Inferior parietal cortex (tissue), 1 donor: Measurements from ENCODE around the gene ATXN7L3.
"Not testable (repeated sequence)": the region's sequence is repeated elsewhere in the genome, so short reads cannot be mapped to it uniquely, and the experiment has no call there.

Experiments used
- DNase-seq: peaks from one replicate; pipeline ENCODE4 v3.0.0-alpha.2; 2016; ENCODE audit errors: extremely low spot score

ATXN7L3 gene

DNA sequence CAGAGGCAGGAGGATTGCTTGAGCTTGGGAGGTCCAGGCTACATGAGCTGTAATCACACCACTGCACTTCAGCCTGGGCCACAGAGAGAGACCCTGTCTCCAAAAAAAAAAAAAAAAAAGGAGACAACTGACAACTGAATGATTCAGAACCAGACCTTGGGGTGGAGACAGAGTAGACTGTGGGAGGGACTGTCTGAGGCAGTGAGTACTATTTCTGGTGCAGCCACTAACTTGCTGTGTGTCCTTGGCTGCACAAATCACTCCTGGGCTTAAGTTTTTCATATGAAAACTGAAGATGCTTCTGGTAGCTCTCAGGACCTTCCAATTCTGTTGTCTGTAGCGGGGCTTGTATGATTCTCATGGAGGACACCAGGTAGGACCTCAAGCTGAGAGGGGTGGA is 23.4 kb downstream of the ATXN7L3 start:
- no peak for DNase-seq

DNA sequence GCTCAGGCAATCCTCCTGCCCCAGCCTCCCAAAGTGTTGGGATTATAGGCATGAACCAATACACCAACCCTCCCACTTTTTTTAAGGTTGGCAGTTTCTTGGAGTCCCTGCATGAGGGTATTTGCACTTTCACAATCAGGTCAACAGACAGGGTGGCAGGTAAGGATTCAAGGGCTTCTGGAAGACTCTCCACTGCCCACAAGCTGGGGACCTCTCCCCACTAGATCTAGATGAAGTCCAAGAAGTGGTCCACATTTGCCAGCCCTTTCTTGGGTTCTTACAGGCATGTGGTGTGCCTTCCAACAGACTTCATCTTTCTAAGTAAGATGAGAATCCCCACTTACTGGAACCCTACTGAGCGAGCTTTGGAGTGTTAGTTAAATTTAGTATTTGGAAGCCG is 25.3 kb downstream of the ATXN7L3 start:
- no peak for DNase-seq

DNA sequence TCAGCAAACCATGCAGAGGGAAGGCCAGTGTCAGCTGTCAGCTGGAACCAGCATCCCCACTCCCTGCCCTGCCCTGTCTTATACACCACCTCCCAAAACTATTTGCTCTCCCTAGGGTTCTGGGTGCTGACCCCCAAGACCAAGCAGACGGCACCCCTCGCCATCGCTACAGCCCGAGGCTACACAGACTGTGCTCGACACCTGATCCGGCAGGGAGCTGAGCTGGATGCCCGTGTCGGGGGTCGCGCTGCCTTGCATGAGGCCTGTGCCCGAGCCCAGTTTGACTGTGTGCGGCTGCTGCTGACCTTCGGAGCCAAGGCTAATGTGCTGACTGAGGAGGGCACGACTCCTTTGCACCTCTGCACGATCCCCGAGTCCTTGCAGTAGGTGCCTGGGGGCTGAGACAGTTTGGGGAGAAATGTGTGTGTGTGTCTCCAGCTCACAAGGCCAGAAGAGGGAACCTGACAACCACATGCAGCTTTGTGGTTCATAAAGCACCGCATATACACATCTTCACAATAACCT is 27.7 kb downstream of the ATXN7L3 start:
- no peak for DNase-seq

DNA sequence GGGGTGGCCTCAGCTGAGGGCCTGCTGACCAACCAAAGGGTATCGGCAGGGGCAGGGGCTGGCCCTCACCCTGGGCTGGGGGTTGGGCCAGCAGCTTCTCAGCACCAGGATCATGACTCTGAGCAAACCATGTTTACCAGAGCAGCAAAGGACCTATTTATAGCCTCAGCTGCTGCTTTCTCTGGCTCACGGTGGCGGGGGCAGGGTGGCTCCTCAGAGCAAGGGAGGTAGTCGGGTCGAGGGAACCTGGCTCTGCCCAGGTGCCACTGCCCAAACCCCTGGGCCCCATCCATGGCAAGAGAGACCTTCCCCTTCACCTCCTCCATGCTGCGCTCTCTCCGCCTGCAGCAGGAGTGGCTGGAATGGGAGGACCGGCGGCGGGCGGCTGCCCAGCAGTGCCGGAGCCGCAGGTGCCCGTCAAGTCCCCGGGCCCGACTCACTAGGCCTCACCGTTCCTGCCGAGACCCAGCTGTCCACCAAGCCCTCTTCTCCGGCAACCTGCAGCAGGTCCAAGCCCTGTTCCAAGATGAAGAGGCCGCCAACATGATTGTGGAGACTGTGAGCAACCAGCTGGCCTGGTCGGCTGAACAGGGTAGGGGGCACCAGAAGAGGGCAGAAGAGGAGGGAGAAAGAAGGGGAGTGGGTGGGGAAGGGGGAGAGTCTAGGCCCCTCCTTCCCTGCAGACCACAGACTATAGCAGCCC is 29.0 kb downstream of the ATXN7L3 start, which contains the start of gene ASB16:
Gene ASB16 (plus strand): TSS at position 206 of the 703 bp plus-strand sequence. CDS start 86 bp downstream, at position 292.
- no peak for DNase-seq

DNA sequence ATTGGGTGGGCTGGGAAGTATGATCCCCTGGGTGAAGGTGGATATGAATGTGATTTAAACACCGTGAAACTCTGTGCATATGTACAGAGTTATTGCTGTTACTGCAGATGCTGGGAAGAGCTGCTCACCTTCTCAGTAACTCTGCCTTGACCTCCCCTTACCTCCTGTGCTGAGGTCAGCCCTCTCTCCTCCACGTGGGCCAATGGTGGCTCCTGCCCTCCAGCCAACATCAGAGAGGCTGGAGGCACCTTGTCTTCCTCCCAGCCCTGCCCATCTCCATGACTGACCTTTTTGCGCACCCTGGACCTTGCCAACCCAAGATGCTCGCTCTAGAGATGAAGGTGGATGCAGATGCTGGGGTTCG is 29.6 kb downstream of the ATXN7L3 start:
- no peak for DNase-seq

DNA sequence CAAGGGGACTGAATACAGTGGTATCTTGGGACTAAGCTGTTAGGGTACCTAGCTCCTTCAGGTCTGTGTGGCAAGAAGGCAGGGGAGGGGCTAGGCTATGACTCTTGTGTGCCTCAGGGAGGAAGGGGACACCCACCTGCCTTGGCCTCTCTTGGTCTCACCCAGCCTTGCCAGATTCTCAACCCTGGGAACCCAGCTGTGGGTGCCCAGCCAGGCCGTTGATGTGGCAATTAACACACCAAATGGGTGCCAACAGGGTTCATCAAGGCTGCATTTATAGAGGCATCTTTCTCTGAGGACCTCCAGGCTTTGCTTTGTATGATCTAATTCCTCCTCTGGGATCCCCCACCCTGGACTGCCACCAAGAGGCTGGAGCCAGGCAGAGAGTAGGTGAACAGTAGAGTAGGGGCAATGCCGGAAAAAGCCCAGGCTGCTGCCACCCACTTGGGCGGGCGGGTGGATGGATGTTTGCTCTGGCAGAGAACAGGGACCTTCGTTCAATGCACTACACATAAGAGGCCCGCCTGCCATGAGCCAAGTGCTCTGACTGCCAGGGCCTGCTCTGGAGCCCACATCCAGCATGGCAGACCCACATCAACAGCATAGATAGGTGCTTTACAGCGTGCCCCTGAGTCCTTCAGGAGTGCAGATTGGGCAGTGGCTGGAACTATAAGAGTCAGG is 32.4 kb downstream of the ATXN7L3 start:
- no peak for DNase-seq

DNA sequence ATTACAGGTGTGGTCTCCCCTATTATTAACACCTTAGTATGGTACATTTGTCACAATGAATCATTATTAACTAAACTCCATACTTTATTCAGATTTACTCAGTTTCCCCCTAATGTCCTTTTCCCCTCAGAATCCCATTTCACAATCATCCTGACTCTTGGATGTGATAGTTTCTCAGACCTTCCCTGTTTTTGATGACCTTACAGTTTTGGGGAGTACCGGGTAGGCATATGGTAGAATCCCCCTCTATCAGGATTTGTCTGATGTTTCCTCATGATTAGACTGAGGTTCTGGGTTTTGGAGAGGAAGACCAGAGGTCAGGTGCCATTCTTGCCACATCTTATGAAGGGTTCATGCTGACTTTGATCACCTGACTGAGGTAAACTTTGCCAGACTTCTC is 35.2 kb downstream of the ATXN7L3 start:
- no peak for DNase-seq

DNA sequence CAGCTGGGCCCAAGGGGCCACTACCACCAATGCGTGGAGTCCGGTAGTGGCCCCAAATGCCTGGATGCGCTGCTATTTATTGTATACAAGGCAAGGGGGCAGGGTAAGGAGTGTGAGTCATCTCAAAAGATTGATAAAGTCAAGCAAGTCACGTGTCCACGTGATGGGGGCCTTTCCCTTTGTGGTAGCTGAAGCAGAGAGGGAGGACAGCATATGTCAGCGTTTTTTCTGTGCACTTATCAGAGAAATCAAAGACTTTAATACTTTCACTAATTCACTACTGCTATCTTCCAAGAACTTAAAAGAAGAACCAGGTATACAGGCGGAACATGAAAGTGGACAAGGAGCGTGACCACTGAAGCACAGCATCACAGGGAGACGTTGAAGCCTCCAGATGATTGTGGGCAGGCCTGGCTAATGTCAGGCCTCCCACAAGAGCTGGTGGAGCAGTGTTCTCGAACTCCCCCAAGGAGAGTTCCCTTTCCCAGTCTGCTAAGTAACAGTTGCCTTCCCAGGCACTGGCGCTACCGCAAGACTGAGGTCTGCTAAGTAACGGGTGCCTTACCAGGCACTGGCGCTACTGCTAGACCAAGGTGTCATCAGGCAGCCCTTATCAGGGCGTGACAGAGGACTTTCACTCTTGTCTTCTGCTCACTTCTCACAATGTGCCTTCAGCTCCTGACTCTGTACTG is 40.0 kb downstream of the ATXN7L3 start:
- DNase-seq, result no peak

DNA sequence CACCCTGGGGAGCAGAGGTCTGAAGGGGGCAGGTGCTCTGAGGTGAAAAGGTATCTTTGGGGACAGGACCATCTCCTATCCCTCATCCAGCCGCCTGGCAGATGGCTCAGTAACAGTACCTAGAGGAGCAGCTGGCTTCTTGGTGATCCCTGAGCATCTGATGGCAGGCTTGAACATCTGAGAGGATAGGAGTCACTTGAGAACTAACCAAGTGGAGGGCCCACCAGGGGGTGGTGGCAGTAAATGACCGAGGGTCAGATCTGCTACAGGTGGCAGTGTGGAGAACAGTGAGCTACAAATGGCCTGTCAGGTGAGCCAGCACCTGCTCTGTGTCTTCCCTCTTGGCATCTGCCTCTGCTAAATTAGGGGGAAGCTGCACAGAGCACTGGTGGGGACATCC is 44.2 kb downstream of the ATXN7L3 start:
- DNase-seq, result no peak

DNA sequence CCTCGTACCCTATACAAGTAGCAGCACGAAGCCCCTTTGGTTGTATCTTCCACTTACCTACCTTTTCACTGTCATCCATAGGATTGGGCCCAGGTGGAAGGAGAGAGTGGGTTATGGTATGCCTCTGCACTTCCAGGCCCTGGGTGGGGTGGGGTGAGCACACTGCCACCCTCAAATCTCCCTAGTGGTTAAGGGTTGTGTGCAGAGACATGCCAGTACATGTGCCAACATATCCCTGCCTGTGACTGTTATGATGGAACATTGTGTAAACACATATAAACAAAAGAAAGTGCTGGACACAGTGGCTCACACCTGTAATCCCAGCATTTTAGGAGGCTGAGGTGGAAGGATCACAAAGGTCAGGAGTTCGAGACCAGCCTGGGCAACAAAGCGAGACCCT is 46.8 kb downstream of the ATXN7L3 start:
- no peak for DNase-seq

DNA sequence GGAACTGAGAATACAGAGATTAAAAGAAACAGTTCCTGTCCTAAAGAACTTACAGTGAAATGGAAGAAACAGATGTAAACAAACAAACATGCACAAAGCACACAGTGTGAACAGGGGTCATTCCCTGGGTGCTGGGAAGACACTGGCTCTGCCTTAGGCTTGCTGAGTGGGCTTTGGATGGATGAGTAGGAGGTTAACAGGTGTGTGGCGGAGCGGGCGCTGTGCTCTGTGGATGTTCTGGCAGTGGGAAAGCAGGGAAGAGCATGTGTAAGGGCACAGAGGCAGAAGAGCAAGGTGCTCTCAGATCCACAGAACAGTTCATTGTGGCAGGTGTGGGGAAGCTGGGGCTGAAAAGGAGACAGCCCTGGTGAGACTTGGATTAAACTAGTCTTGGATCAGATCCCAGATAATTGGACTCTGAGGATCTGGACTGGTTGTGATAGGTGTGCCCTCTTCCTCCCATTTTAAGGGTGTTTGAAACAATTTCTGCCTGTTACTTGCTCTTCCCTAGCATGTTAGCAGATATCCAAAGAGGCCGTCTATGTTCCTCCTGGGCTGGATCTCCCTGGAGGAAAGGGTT is 49.8 kb downstream of the ATXN7L3 start:
- DNase-seq, result no peak

DNA sequence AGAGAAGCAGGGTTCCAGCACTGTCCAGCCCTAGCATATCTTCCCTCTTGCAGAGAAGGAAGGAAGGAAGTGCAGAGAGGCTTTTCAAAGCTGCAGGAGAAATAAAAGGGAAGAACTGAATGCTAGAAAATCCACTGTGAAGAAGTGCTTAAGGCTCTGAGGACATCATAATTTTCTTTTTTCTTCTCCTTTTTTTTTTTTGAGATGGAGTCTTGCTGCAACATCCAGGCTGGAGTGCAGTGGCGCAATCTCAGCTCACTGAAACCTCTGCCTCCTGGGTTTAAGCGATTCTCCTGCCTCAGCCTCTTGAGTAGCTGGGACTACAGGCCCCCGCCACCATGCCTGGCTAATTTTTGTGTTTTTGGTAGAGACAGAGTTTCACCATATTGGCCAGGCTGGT is 50.6 kb downstream of the ATXN7L3 start:
- DNase-seq, result not testable (repeated sequence)

DNA sequence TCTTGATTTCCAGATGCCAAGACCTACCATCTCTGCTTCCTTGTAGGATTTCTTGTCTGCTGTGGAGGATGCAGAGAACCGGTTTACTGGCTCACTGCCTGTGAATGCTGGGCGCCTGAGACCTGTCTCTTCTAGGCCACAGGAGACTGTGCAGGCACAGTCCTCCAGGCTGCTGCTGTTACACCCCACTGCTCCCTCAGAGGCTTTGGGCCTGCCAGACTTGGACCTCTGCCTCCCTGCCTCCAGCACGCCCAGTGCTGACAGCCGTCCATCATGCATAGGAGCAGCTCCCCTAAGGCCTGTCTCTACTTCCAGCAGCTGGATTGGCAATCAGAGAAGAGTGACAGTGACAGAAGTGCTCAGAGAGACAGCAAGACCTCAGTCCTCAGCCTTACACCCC is 51.9 kb downstream of the ATXN7L3 start:
- DNase-seq, result no peak

DNA sequence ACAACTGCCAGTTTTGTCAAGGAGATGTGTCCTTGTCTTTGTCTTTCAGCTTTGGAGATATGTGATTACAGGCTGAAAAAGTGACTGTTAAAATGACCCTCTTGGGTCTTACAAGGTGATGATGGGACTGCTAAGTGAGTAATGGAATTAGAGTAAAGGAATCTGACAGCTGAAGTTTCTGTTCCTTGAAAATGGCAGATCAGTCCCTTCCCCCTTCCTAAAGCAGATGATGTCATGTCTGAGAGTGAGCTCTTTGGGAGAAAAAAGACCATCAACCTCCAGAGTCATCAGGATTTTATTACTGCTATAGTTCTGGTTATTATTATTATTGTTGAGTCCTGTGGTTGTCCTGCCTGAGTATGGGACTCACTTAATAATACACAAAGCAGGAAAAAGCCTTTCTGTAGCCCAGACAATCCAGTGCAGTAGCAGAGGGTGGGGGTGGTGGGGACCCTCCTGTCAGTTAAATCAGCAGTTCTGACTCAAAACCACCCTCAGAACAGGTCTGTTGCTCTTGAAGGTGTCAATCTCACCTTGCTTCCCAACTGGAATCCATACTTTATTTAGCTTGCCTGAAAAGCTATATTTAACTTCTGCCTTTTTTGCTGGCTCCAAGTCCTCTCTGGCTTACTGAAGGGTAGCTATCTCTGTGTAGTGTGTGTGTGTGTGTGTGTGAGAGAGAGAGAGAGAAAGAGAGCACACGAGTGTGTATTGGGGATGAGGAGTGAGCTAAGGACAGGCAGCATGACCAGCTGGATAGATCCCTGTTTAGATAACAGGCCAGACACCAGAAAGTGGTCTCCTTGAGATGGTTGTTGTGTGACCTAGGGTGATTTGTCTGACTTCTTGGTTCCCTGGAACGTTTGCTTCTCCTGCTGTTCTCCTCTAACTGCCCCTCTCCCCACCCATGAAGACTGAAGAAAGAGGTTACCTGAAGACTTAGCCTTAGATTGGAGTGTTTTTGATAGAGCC is 53.0 kb downstream of the ATXN7L3 start:
- DNase-seq, result no peak

DNA sequence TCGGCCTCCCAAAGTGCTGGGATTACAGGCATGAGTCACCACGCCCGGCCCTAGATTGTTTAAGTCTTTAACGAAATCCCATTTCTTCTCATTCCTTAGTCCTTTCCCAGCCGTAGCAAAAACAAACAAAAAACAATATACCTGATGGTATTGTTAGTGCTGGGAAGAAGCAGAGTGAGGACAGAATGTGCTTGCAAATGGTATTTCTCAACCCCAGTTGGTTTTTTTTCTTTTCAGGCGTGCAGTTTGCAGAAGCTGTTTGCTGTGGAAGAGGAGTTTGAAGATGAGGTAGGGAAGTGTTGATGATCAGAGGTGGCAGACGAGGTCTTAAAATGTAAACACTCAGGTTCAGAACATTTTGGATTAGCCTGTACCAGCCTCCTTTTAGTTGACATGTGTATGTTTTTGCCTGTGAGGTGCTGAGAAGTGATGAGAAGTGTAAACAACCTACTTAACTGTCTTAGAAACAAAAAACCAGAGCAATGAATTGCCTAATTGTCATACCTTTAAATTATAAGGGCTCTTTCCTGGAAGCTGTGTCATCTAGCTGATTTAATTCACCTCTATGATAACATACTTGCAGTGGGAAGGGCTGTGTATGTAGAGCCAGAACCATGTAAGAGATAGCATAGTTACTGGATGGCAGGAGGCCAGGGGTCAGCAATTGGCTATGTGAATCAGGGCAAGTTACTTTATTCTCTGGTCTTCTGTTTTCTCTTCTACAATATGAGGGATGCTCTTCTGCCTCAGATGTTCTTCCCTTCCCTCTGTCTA is 54.5 kb downstream of the ATXN7L3 start:
- DNase-seq, result no peak

DNA sequence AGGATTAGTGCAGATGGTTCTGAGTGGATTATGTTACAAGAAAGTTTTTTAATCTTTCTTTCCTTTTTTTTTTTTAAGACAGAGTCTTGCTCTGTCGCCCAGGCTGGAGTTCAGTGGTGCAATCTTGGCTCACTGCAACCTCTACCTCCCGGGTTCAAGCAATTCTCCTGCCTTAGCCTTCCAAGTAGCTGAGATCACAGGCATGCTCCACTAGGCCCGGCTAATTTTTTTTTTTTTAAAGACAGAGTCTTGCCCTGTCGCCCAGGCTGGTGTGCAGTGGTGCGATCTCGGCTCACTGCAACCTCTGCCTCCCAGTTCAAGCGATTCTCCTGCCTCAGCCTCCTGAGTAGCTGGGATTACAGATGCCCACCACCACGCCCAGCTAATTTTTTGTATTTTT is 55.8 kb downstream of the ATXN7L3 start:
- not testable (repeated sequence) for DNase-seq
